GM19328 (cell line): ENCODE results near the gene CCDC172.

Source experiments
- ATAC-seq: cut with Tn5 transposase; IDR thresholded peaks from one replicate; pipeline ENCODE4 v1.9.1; 2021; ENCODE audit warnings: mild to moderate bottlenecking, moderate library complexity; ENCODE audit not compliant: unreplicated experiment

Gene CCDC172

GRCh38 chr10:116324227-116324950 is at the start of gene CCDC172:
Gene CCDC172 (plus strand): TSS chr10:116324448. CDS start chr10:116325012, 564 bp downstream.
- ATAC-seq: no peak

- no peak for ATAC-seq
Observed at GRCh38 chr10:116276981-116277380, 47.3 kb upstream of the CCDC172 start.

GRCh38 chr10:116278846-116279245 is 45.4 kb upstream of the CCDC172 start:
- ATAC-seq: no peak

GRCh38 chr10:116281775-116282174 is 42.5 kb upstream of the CCDC172 start:
- ATAC-seq: no peak

- no peak for ATAC-seq
Observed at GRCh38 chr10:116286626-116287200, 37.5 kb upstream of the CCDC172 start.

- no peak for ATAC-seq
Observed at GRCh38 chr10:116287906-116288501, 36.2 kb upstream of the CCDC172 start.

GRCh38 chr10:116289652-116290051 is 34.6 kb upstream of the CCDC172 start:
- ATAC-seq: no peak

GRCh38 chr10:116292493-116292892 is 31.8 kb upstream of the CCDC172 start:
- ATAC-seq: no peak

- no peak for ATAC-seq
Observed at GRCh38 chr10:116296291-116296721, 27.9 kb upstream of the CCDC172 start.

- ATAC-seq: no peak
Observed at GRCh38 chr10:116298586-116298985, 25.7 kb upstream of the CCDC172 start.

- no peak for ATAC-seq
Observed at GRCh38 chr10:116300542-116300941, 23.7 kb upstream of the CCDC172 start.

- ATAC-seq: no peak
Observed at GRCh38 chr10:116304923-116305322, 19.3 kb upstream of the CCDC172 start.

- no peak for ATAC-seq
Observed at GRCh38 chr10:116306847-116307246, 17.4 kb upstream of the CCDC172 start.

GRCh38 chr10:116307455-116307854 is 16.8 kb upstream of the CCDC172 start:
- no peak for ATAC-seq

GRCh38 chr10:116311016-116311415 is 13.2 kb upstream of the CCDC172 start:
- no peak for ATAC-seq

GRCh38 chr10:116311706-116312490 is 12.3 kb upstream of the CCDC172 start:
- no peak for ATAC-seq

- no peak for ATAC-seq
Observed at GRCh38 chr10:116312548-116312947, 11.7 kb upstream of the CCDC172 start.

GRCh38 chr10:116316503-116316902 is 7.7 kb upstream of the CCDC172 start:
- no peak for ATAC-seq

- no peak for ATAC-seq
Observed at GRCh38 chr10:116324951-116325635, 845 bp downstream of the CCDC172 start.

GRCh38 chr10:116325987-116326386 is 1.7 kb downstream of the CCDC172 start:
- ATAC-seq: no peak

- no peak for ATAC-seq
Observed at GRCh38 chr10:116329153-116329552, 4.9 kb downstream of the CCDC172 start.
